K562 (cell line): ENCODE results near the gene AGXT. TPM values are rescaled to one million over a fixed set of nuclear protein-coding genes. Genes with fewer than 3 reads are reported as not detected.

Experiments used
- CREB5 ChIP-seq: fragments of 250-450 bp; sonication (Bioruptor Pico); IDR thresholded peaks from 2 replicates; pipeline ENCODE4 v1.5.0; 2020; ENCODE audit warnings: mild to moderate bottlenecking
- MNT ChIP-seq, 2 experiments: fragments of 450-650 bp; conservative IDR thresholded peaks; 2 replicates each; pipeline ENCODE4 v1.6.1; 2017; ENCODE audit warnings: mild to moderate bottlenecking in 2 of 2, moderate library complexity in 2 of 2
- NR4A1 ChIP-seq, 2 experiments: fragments of 250-450 bp in 1 of 2; fragments of 450-650 bp in 1 of 2; sonication (Bioruptor Pico) in 1 of 2; IDR thresholded peaks; 2 replicates each; pipeline versions ENCODE4 v1.4.0 to v1.6.1; 2016 to 2020; ENCODE audit warnings: mild to moderate bottlenecking in 2 of 2, missing compliant biosample characterization in 1 of 2, missing genetic modification characterization in 1 of 2, moderate library complexity in 1 of 2
- RAD51 ChIP-seq: fragments of 450-650 bp; IDR thresholded peaks from 2 replicates; pipeline ENCODE4 v1.7.1; 2016; ENCODE audit warnings: low read depth, mild to moderate bottlenecking, borderline replicate concordance
- TOE1 ChIP-seq, 2 experiments: fragments of 450-650 bp in 1 of 2; sonication (generic) in 1 of 2; formaldehyde crosslinking in 1 of 2; IDR thresholded peaks; 2 replicates each; pipeline versions ENCODE4 v1.7.1 to v1.8.0; 2016 to 2022; ENCODE audit warnings: borderline replicate concordance in 2 of 2, mild to moderate bottlenecking in 2 of 2, antibody characterized with exemption in 1 of 2, inconsistent platforms in 1 of 2, low read depth in 1 of 2, missing genetic modification reagents in 1 of 2, moderate library complexity in 1 of 2
- ZHX1 ChIP-seq: fragments of 150-350 bp; conservative IDR thresholded peaks from 2 replicates; pipeline ENCODE4 v1.6.1; 2014; ENCODE audit warnings: low read length
- ZNF512 ChIP-seq: IDR thresholded peaks from 2 replicates; pipeline ENCODE4 v1.6.1; 2016; ENCODE audit warnings: missing genetic modification characterization, missing compliant biosample characterization
- polyA plus RNA-seq, 8 experiments: library from polyadenylated mRNA; depleted of rRNA in 4 of 8; stranded (reverse) in 5 of 8; unstranded in 3 of 8; fragments of >200 nt; fragmentation: Nextera tagmentation in 2 of 8; fragmentation: Illumina TruSeq in 1 of 8; extraction: Ambion mirVana in 2 of 8; extraction: Trizol in 1 of 8; gene quantifications; 2 replicates each; pipeline versions ENCODE4 v1.2.1 to v1.2.3, GENCODE V29; 2011 to 2014; ENCODE audit warnings: inconsistent platforms in 1 of 8, missing spikeins in 1 of 8
- total RNA-seq, 7 experiments: library from RNA; depleted of rRNA in 6 of 7; stranded (reverse); fragments of >200 nt in 6 of 7; fragmentation: Illumina TruSeq in 2 of 7; extraction: Trizol in 2 of 7; gene quantifications; 2 replicates each; pipeline versions ENCODE4 v1.2.1 to v1.2.3, GENCODE V29; 2011 to 2021; ENCODE audit warnings: low replicate concordance in 1 of 7

Gene AGXT
- total and polyA plus RNA-seq, 9 of the 15 experiments (the other 6 are each of a cell fraction or from before 2014, with no cell fraction given) = 0.18 TPM; not detected in 8

GRCh38 chr2:240852671-240853314, 15.8 kb upstream of the AGXT start (continued):
- TF ChIP-seq RAD51 (no peak), NR4A1 (CRISPR knock-in tag; IDR thresholded peaks at IDR 0.05) (no peak), NR4A1 (tag; IDR thresholded peaks at IDR 0.05) (no peak), MNT (conservative IDR thresholded peaks at IDR 0.05) (no peak), ZNF512 (tag) (no peak), ZHX1 (no peak), CREB5 (CRISPR knock-in tag) (no peak), TOE1 (IDR thresholded peaks at IDR 0.05; ENCODE audit: borderline replicate concordance) (no peak), TOE1 (CRISPR knock-in tag; IDR thresholded peaks at IDR 0.05; ENCODE audit: borderline replicate concordance, low read depth) (no peak)
